HG02870 (cell line): Measurements from ENCODE around the gene ARHGEF3.
"Not testable (repeated sequence)": the region's sequence is repeated elsewhere in the genome, so short reads cannot be mapped to it uniquely, and the experiment has no call there.

Experiments
- ATAC-seq: cut with Tn5 transposase; IDR thresholded peaks from one replicate; pipeline ENCODE4 v1.9.1; 2021; ENCODE audit warnings: mild to moderate bottlenecking, moderate library complexity; ENCODE audit not compliant: unreplicated experiment

The ARHGEF3 gene

GRCh38 chr3:56775838-56776555 lies 25.8 kb downstream of the ARHGEF3 start:
- ATAC-seq, result no peak

GRCh38 chr3:56775445-56775837 lies 26.3 kb downstream of the ARHGEF3 start:
- ATAC-seq, result no peak

GRCh38 chr3:56773986-56774385 lies 27.8 kb downstream of the ARHGEF3 start:
- no peak for ATAC-seq

GRCh38 chr3:56772952-56773938 lies 28.5 kb downstream of the ARHGEF3 start:
- no peak for ATAC-seq

GRCh38 chr3:56771376-56771775 lies 30.4 kb downstream of the ARHGEF3 start:
- ATAC-seq, result no peak

GRCh38 chr3:56769116-56769707 lies 32.5 kb downstream of the ARHGEF3 start:
- ATAC-seq, result no peak

- no peak for ATAC-seq
Measured at GRCh38 chr3:56764904-56765547, 36.7 kb downstream of the ARHGEF3 start.

- no peak for ATAC-seq
Measured at GRCh38 chr3:56764184-56764583, 37.6 kb downstream of the ARHGEF3 start.

- ATAC-seq, result no peak
Measured at GRCh38 chr3:56763233-56763632, 38.5 kb downstream of the ARHGEF3 start.

GRCh38 chr3:56762718-56763117 lies 39.0 kb downstream of the ARHGEF3 start:
- ATAC-seq, result no peak

- no peak for ATAC-seq
Measured at GRCh38 chr3:56761887-56762651, 39.7 kb downstream of the ARHGEF3 start.

- no peak for ATAC-seq
Measured at GRCh38 chr3:56761023-56761422, 40.7 kb downstream of the ARHGEF3 start.

GRCh38 chr3:56759532-56759931 lies 42.2 kb downstream of the ARHGEF3 start:
- no peak for ATAC-seq

GRCh38 chr3:56758539-56758981 lies 43.2 kb downstream of the ARHGEF3 start:
- ATAC-seq, result peak; percentile 71

GRCh38 chr3:56758042-56758441 lies 43.7 kb downstream of the ARHGEF3 start:
- ATAC-seq, result not testable (repeated sequence)

- ATAC-seq, result no peak
Measured at GRCh38 chr3:56754741-56755417, 46.9 kb downstream of the ARHGEF3 start.

- ATAC-seq, result peak; percentile 89
Measured at GRCh38 chr3:56753206-56753820, 48.4 kb downstream of the ARHGEF3 start.

GRCh38 chr3:56751056-56751707 lies 50.6 kb downstream of the ARHGEF3 start:
- no peak for ATAC-seq
